Ovary (tissue), 9 donors: ENCODE measurements around the gene TSPAN8. TPM values are rescaled to one million over a fixed set of nuclear protein-coding genes. Genes with fewer than 3 reads are reported as not detected.

Experiments
- DNase-seq, 5 donors: peaks; one replicate each; pipeline ENCODE4 v3.0.0-alpha.2; 2019 to 2020
- H3K27ac ChIP-seq, 2 donors: fragments of 200-600 bp; one replicate each; pipeline versions ENCODE4 v1.5.1 to v1.8.0; 2019 to 2022
- H3K27me3 ChIP-seq: fragments of 200-600 bp; one replicate; pipeline ENCODE4 v1.8.0; 2022
- H3K36me3 ChIP-seq: fragments of 200-600 bp; sonication (generic); one replicate; pipeline ENCODE4 v1.5.1; 2019
- H3K4me1 ChIP-seq: one replicate; pipeline ENCODE4 v1.8.1; 2013; ENCODE audit warnings: mild to moderate bottlenecking, moderate library complexity; ENCODE audit not compliant: insufficient read depth
- H3K4me3 ChIP-seq: fragments of 200-600 bp; sonication (generic); one replicate; pipeline ENCODE4 v1.5.1; 2017
- H3K9me3 ChIP-seq, 2 donors: fragments of 200-600 bp in 1 of 2; sonication (generic) in 1 of 2; one replicate each; pipeline versions ENCODE4 v1.5.1 to v1.8.1; 2013 to 2019; ENCODE audit warnings: mild to moderate bottlenecking in 1 of 2, moderate library complexity in 1 of 2
- EP300 ChIP-seq: sonication (generic); formaldehyde crosslinking; IDR thresholded peaks from one replicate; pipeline ENCODE4 v1.6.1; 2017; ENCODE audit warnings: antibody characterized with exemption
- POLR2A ChIP-seq: fragments of 450-650 bp; IDR thresholded peaks from one replicate; pipeline ENCODE4 v1.6.1; 2017; ENCODE audit warnings: antibody characterized with exemption, mild to moderate bottlenecking, moderate library complexity
- WGBS, 3 donors: extraction: QIAGEN DNeasy Blood & Tissue Kit in 1 of 3; methylation state at CpG; one replicate each; pipeline versions ENCODE4 v1.1.5 to v1.1.7; 2013 to 2017; 5-methylcytosine and 5-hydroxymethylcytosine counted together
- intact Hi-C, 4 donors: fragments of 100-400 bp; cut with DNase I; formaldehyde crosslinking; loops; one replicate each; pipeline versions ENCODE4 v1.11.0 to v1.15.1; 2022 to 2023
- polyA plus RNA-seq, 2 donors: library from polyadenylated mRNA; stranded (reverse); fragments of 200-250 nt in 1 of 2; fragments of 350-450 nt in 1 of 2; fragmentation: Illumina TruSeq in 1 of 2; extraction: RNeasy Lipid Tissue Mini Kit (QIAGEN cat#74804) in 1 of 2; gene quantifications; one replicate each; pipeline ENCODE4 v1.2.3, GENCODE V29; 2013 to 2014
- total RNA-seq, 7 donors: library from RNA; depleted of rRNA in 2 of 7; stranded (reverse); fragments of >200 nt in 2 of 7; fragmentation: NEBNext Ultra II Directional in 3 of 7; extraction: Animal tissue kit (Norgen Biotek cat#: 25700) in 3 of 7; gene quantifications; one replicate each; pipeline versions ENCODE4 v1.1.0 to v1.2.4, GENCODE V29; 2016 to 2023
- TF ChIP-seq, protein P1 (sequence below), 3 donors: fragments of 450-650 bp in 2 of 3; fragments of 200-600 bp in 1 of 3; IDR thresholded peaks; one replicate each; pipeline versions ENCODE4 v1.5.1 to v1.8.0; 2016 to 2022; ENCODE audit warnings: antibody characterized with exemption in 3 of 3, mild to moderate bottlenecking in 1 of 3
- donor health status: DM: no; HTN: no; CAD: no; lungs with moderate emphysema.
- donor health status: DM: no; HTN: no; CAD: no.
- donor health status: Bipolar disorder and iron deficiency.
- donor health status: DM: yes; HTN: yes; CAD: no.
- donor health status: DM: no; HTN: no; CAD: no.
- donor health status: DM: yes; HTN: yes; CAD: no.

Gene TSPAN8
- total and polyA plus RNA-seq, 9 donors, result 8.8 to 55.4 (median 23.5) TPM

DNA sequence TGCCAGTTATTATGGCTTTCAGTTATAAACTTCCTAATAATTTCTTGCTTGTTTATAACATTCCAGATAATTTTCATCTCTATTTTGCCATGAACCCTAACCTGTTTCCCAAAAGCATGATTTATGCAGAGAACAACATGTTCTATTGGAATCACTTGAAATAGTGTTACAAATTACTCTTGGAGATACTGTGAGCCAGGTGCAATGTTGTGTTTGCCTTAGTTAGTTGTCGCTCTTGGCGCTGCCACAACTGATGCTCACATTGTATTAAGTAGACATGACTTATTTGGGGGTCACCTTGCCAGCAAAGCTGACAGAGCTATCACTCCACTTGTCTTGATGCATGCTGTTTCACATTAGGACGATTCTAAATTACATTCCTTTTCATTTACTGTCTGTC is 49.4 kb downstream of the TSPAN8 start:
- peak in 3 of 5 donors; percentile 20 to 36 (median 32) for DNase-seq
- 17 to 26% (median 22%) methylated on average over 3 of the region's 3 CpGs for WGBS, 3 donors

DNA sequence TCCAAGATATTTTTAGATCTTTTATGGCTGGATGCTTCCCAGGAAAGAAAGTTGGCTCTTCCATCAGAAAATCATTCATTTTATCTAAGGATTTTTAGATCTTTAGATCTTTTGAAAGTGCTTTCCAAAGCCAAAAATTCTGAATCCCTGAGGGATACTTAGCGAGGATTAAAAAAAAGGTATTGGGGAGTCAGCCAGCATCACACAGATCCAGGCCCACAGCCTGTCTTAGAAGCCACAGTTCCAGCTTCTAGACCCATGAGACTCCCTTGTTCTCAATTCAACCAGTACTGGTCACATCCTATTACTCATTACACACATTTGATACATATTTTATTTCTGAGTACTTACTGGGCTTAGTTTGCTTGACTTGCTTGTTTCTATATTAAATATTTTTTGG is 49.9 kb downstream of the TSPAN8 start:
- Histone ChIP-seq H3K4me1 (peaks cover 2% of the 10 kb centered on the region), H3K36me3 (no peaks in the 10 kb centered on the region), H3K27me3 (no peaks in the 10 kb centered on the region), H3K4me3 (no peak overlapping the region), H3K27ac (no peak overlapping the region), H3K9me3 (no peaks in the 10 kb centered on the region)
- TF ChIP-seq, protein P1, sequence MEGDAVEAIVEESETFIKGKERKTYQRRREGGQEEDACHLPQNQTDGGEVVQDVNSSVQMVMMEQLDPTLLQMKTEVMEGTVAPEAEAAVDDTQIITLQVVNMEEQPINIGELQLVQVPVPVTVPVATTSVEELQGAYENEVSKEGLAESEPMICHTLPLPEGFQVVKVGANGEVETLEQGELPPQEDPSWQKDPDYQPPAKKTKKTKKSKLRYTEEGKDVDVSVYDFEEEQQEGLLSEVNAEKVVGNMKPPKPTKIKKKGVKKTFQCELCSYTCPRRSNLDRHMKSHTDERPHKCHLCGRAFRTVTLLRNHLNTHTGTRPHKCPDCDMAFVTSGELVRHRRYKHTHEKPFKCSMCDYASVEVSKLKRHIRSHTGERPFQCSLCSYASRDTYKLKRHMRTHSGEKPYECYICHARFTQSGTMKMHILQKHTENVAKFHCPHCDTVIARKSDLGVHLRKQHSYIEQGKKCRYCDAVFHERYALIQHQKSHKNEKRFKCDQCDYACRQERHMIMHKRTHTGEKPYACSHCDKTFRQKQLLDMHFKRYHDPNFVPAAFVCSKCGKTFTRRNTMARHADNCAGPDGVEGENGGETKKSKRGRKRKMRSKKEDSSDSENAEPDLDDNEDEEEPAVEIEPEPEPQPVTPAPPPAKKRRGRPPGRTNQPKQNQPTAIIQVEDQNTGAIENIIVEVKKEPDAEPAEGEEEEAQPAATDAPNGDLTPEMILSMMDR (IDR thresholded peaks at IDR 0.05), result no peak
- TF ChIP-seq EP300 (no peak), POLR2A (no peak)
- intact Hi-C loops, result no loop called here
- no peak for DNase-seq
- WGBS, 3 donors, result 49 to 62% (median 55%) methylated on average over 1 of the region's 1 CpG

More for the DNA sequence above, 49.4 kb downstream of the TSPAN8 start:
- H3K36me3 ChIP-seq, result no peaks in the 10 kb centered on the region
- no peaks in the 10 kb centered on the region for H3K9me3 ChIP-seq
- TF ChIP-seq EP300 (no peak), POLR2A (no peak)
- TF ChIP-seq, protein P1 (IDR thresholded peaks at IDR 0.05), result no peak
- H3K4me1 ChIP-seq, result peaks cover 2% of the 10 kb centered on the region
- no peak overlapping the region for H3K27ac ChIP-seq
- no peaks in the 10 kb centered on the region for H3K27me3 ChIP-seq
- H3K4me3 ChIP-seq, result no peak overlapping the region
- intact Hi-C loops, result no loop called here

- no peak for TF ChIP-seq POLR2A
- TF ChIP-seq EP300, result no peak
- TF ChIP-seq, protein P1 (IDR thresholded peaks at IDR 0.05), result no peak
- Histone ChIP-seq H3K36me3 (no peaks in the 10 kb centered on the region), H3K4me3 (no peak overlapping the region), H3K27ac (no peak overlapping the region), H3K4me1 (peaks cover 2% of the 10 kb centered on the region), H3K27me3 (no peaks in the 10 kb centered on the region), H3K9me3 (no peaks in the 10 kb centered on the region)
- no peak for DNase-seq
- intact Hi-C loops, result no loop called here
Observed at GRCh38 chr12:71105956-71106355, 51.8 kb downstream of the TSPAN8 start.

DNA sequence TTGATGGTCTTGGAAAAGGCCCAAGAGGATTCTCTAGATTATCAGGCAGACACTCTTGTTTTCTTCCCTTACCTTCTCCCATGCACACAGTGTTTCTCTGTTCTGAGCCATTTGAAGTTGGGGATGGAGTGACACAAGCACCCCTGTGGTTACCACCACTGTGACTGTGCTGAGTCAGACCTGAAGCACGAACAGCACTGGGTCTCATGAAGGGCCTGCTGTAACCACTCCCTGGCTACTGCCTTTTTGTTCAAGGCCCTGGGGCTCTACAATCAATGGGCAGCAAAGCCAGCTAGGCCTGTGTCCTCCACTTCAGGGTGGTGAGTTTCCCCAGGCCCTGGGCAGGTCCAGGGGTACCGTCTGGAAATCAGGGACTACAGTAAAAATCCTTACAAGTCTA is 65.5 kb downstream of the TSPAN8 start:
- no peaks in the 10 kb centered on the region for H3K27me3 ChIP-seq
- intact Hi-C loops, result no loop called here
- H3K4me3 ChIP-seq, result no peak overlapping the region
- 43 to 75% (median 44%) methylated on average over 2 of the region's 2 CpGs for WGBS, 3 donors
- no peak for DNase-seq
- no peak for TF ChIP-seq POLR2A
- TF ChIP-seq, protein P1 (IDR thresholded peaks at IDR 0.05), result no peak
- TF ChIP-seq EP300, result no peak
- no peak overlapping the region for H3K27ac ChIP-seq
- no peaks in the 10 kb centered on the region for H3K4me1 ChIP-seq
- H3K36me3 ChIP-seq, result no peaks in the 10 kb centered on the region
- peaks cover 0 to 3% of the 10 kb centered on the region in 2 donors for H3K9me3 ChIP-seq
